Activated naive CD8-positive, alpha-beta T cell treated with anti-CD3 and anti-CD28 coated beads for 36 hours (primary cell): Measurements from ENCODE around the gene SEC24D. TPM values are rescaled to one million over a fixed set of nuclear protein-coding genes. Genes with fewer than 3 reads are reported as not detected.

Experiments used
- DNase-seq: peaks from one replicate; pipeline ENCODE4 v3.0.0; 2021
- H3K27ac Mint-ChIP-seq: one replicate; pipeline ENCODE4 v1.8.0; 2022; ENCODE audit warnings: mild to moderate bottlenecking, moderate library complexity, mixed read lengths
- H3K27me3 Mint-ChIP-seq: one replicate; pipeline ENCODE4 v1.8.0; 2022; ENCODE audit warnings: mild to moderate bottlenecking, mixed read lengths
- H3K36me3 Mint-ChIP-seq: one replicate; pipeline ENCODE4 v1.8.0; 2021; ENCODE audit warnings: mild to moderate bottlenecking, mixed read lengths
- H3K4me1 Mint-ChIP-seq: one replicate; pipeline ENCODE4 v1.8.0; 2021; ENCODE audit warnings: mixed read lengths
- H3K4me3 Mint-ChIP-seq: one replicate; pipeline ENCODE4 v1.8.0; 2022; ENCODE audit warnings: mild to moderate bottlenecking, moderate library complexity, mixed read lengths
- H3K9me3 Mint-ChIP-seq: one replicate; pipeline ENCODE4 v1.8.0; 2022; ENCODE audit warnings: mixed read lengths
- total RNA-seq, 2 experiments: library from RNA; stranded (reverse); gene quantifications; one replicate each; pipeline ENCODE4 v1.2.3, GENCODE V29; 2021

Gene SEC24D
- total RNA-seq, 2 experiments from 2014 or later, result 19.6 to 22.5 TPM

- no peaks in the 10 kb centered on the region for H3K9me3 Mint-ChIP-seq
- H3K4me3 Mint-ChIP-seq, result no peak overlapping the region
- no peaks in the 10 kb centered on the region for H3K4me1 Mint-ChIP-seq
- H3K27ac Mint-ChIP-seq, result no peak overlapping the region
- peaks cover 8% of the 10 kb centered on the region for H3K36me3 Mint-ChIP-seq
- H3K27me3 Mint-ChIP-seq, result no peaks in the 10 kb centered on the region
- no peak for DNase-seq
Observed at GRCh38 chr4:118721752-118722151, 114.2 kb downstream of the SEC24D start.

GRCh38 chr4:118718511-118719170 lies 117.3 kb downstream of the SEC24D start:
- Mint-ChIP-seq H3K27ac (no peak overlapping the region), H3K27me3 (no peaks in the 10 kb centered on the region), H3K36me3 (peaks cover 2% of the 10 kb centered on the region)

GRCh38 chr4:118716304-118716703 lies 119.6 kb downstream of the SEC24D start:
- no peak for DNase-seq
- H3K27me3 Mint-ChIP-seq, result no peaks in the 10 kb centered on the region
- H3K4me3 Mint-ChIP-seq, result no peak overlapping the region
- peaks cover 12% of the 10 kb centered on the region for H3K36me3 Mint-ChIP-seq
- H3K4me1 Mint-ChIP-seq, result peaks cover 16% of the 10 kb centered on the region
- H3K9me3 Mint-ChIP-seq, result no peaks in the 10 kb centered on the region
- H3K27ac Mint-ChIP-seq, result no peak overlapping the region

More at GRCh38 chr4:118718511-118719170, 117.3 kb downstream of the SEC24D start:
- H3K4me1 Mint-ChIP-seq, result no peaks in the 10 kb centered on the region
- no peak for DNase-seq
- H3K9me3 Mint-ChIP-seq, result no peaks in the 10 kb centered on the region
- H3K4me3 Mint-ChIP-seq, result no peak overlapping the region

- Mint-ChIP-seq H3K27ac (no peak overlapping the region), H3K4me1 (peaks cover 16% of the 10 kb centered on the region), H3K27me3 (no peaks in the 10 kb centered on the region), H3K4me3 (no peak overlapping the region), H3K9me3 (no peaks in the 10 kb centered on the region), H3K36me3 (peaks cover 22% of the 10 kb centered on the region)
- DNase-seq, result no peak
Observed at GRCh38 chr4:118714682-118715081, 121.2 kb downstream of the SEC24D start.

- no peaks in the 10 kb centered on the region for H3K9me3 Mint-ChIP-seq
- peaks cover 22% of the 10 kb centered on the region for H3K4me1 Mint-ChIP-seq
- no peak overlapping the region for H3K4me3 Mint-ChIP-seq
- H3K27me3 Mint-ChIP-seq, result no peaks in the 10 kb centered on the region
- no peak for DNase-seq
- H3K27ac Mint-ChIP-seq, result no peak overlapping the region
- peaks cover 26% of the 10 kb centered on the region for H3K36me3 Mint-ChIP-seq
Observed at GRCh38 chr4:118712872-118713271, 123.1 kb downstream of the SEC24D start.

- H3K36me3 Mint-ChIP-seq, result peaks cover 27% of the 10 kb centered on the region
- H3K4me3 Mint-ChIP-seq, result no peak overlapping the region
- H3K27me3 Mint-ChIP-seq, result no peaks in the 10 kb centered on the region
- no peak overlapping the region for H3K27ac Mint-ChIP-seq
- no peaks in the 10 kb centered on the region for H3K9me3 Mint-ChIP-seq
- no peak for DNase-seq
- H3K4me1 Mint-ChIP-seq, result peaks cover 22% of the 10 kb centered on the region
Observed at GRCh38 chr4:118711052-118711451, 124.9 kb downstream of the SEC24D start.

GRCh38 chr4:118703118-118703517 lies 132.8 kb downstream of the SEC24D start:
- H3K9me3 Mint-ChIP-seq, result no peaks in the 10 kb centered on the region
- DNase-seq, result no peak
- H3K4me1 Mint-ChIP-seq, result no peaks in the 10 kb centered on the region
- H3K36me3 Mint-ChIP-seq, result peaks cover 13% of the 10 kb centered on the region
- no peak overlapping the region for H3K4me3 Mint-ChIP-seq
- H3K27ac Mint-ChIP-seq, result no peak overlapping the region
- H3K27me3 Mint-ChIP-seq, result no peaks in the 10 kb centered on the region

GRCh38 chr4:118684873-118685811 lies 150.8 kb downstream of the SEC24D start, which contains the start of gene METTL14:
Gene METTL14 (plus strand): TSS chr4:118685392. CDS start chr4:118685535, 143 bp downstream.
- peak; percentile 89 for DNase-seq
- peaks cover 9% of the 10 kb centered on the region for H3K36me3 Mint-ChIP-seq
- H3K27me3 Mint-ChIP-seq, result no peaks in the 10 kb centered on the region
- H3K9me3 Mint-ChIP-seq, result peaks cover 2% of the 10 kb centered on the region
- H3K4me3 Mint-ChIP-seq, result peak within 1 kb of the TSS; percentile 100
- H3K27ac Mint-ChIP-seq, result peak within 1 kb of the TSS; percentile 96
- peaks cover 24% of the 10 kb centered on the region for H3K4me1 Mint-ChIP-seq

- H3K27ac Mint-ChIP-seq, result no peak overlapping the region
- H3K27me3 Mint-ChIP-seq, result no peaks in the 10 kb centered on the region
- H3K36me3 Mint-ChIP-seq, result peaks cover 5% of the 10 kb centered on the region
- H3K4me1 Mint-ChIP-seq, result peaks cover 24% of the 10 kb centered on the region
- DNase-seq, result no peak
- H3K9me3 Mint-ChIP-seq, result peaks cover 2% of the 10 kb centered on the region
- H3K4me3 Mint-ChIP-seq, result no peak overlapping the region
Observed at GRCh38 chr4:118683513-118683912, 152.4 kb downstream of the SEC24D start.

- Mint-ChIP-seq H3K27ac (no peak overlapping the region), H3K4me3 (no peak overlapping the region), H3K4me1 (peaks cover 24% of the 10 kb centered on the region), H3K27me3 (no peaks in the 10 kb centered on the region), H3K36me3 (peaks cover 5% of the 10 kb centered on the region), H3K9me3 (peaks cover 2% of the 10 kb centered on the region)
- DNase-seq, result no peak
Observed at GRCh38 chr4:118682928-118683327, 153.0 kb downstream of the SEC24D start.

GRCh38 chr4:118680808-118681207 lies 155.1 kb downstream of the SEC24D start:
- no peak overlapping the region for H3K27ac Mint-ChIP-seq
- H3K4me3 Mint-ChIP-seq, result no peak overlapping the region
- H3K36me3 Mint-ChIP-seq, result no peaks in the 10 kb centered on the region
- H3K27me3 Mint-ChIP-seq, result no peaks in the 10 kb centered on the region
- H3K9me3 Mint-ChIP-seq, result peaks cover 2% of the 10 kb centered on the region
- DNase-seq, result no peak
- peaks cover 10% of the 10 kb centered on the region for H3K4me1 Mint-ChIP-seq

GRCh38 chr4:118676128-118676527 lies 159.8 kb downstream of the SEC24D start:
- Mint-ChIP-seq H3K9me3 (no peaks in the 10 kb centered on the region), H3K27me3 (no peaks in the 10 kb centered on the region), H3K4me1 (no peaks in the 10 kb centered on the region), H3K4me3 (no peak overlapping the region), H3K27ac (no peak overlapping the region), H3K36me3 (no peaks in the 10 kb centered on the region)
- no peak for DNase-seq

Other genes with a start within 250 kb of the SEC24D start
- gene METTL14, start 150.7 kb downstream of the SEC24D start, total RNA-seq, result 10 to 100 TPM; 44.5 to 51.2 TPM
- gene SYNPO2, start 52.7 kb upstream of the SEC24D start, total RNA-seq, result under 1 TPM; 0.26 to 0.33 TPM